ENCODE measurements around the gene ZBTB16. TPM values are rescaled to one million over a fixed set of nuclear protein-coding genes. Genes with fewer than 3 reads are reported as not detected.

Gene ZBTB16
- total RNA-seq, 2 experiments from 2014 or later, result 19.1 to 20.6 TPM

DNA sequence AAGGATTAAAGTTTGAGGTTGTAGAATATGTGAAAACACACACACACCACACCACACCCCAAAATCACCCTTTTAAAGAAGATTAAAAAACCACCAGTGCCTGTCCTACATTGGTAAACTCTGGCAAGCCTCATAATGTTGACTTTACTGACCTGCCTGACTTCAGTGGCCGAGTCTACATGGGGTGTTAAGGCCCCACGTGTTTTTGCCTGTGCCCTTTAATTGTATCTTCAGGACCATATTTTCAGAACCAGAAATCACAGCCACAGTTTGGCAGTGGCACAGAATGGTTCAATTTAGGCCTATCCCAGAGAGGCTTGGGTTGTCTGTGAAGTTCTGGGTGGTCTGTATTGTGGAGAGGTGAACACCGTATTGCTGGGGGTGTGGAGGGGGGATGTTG lies 33.4 kb downstream of the ZBTB16 start:
- no peaks in the 10 kb centered on the region for H3K9me3 ChIP-seq (ENCODE audit: control insufficient read depth in 1 of 2, insufficient read depth in 1 of 2, low read length in 2 of 2)
- no peak for ATAC-seq (ENCODE audit: poor library complexity)
- DNase-seq, result no peak
- intact Hi-C loops (cut with DNase I, micrococcal nuclease), result no loop called here
- Mint-ChIP-seq H3K4me1 (ENCODE audit: low read depth) (no peaks in the 10 kb centered on the region), H3K4me3 (no peak overlapping the region), H3K27me3 (no peaks in the 10 kb centered on the region), H3K27ac (no peak overlapping the region), H3K36me3 (ENCODE audit: low read depth) (no peaks in the 10 kb centered on the region), H3K9me3 (no peaks in the 10 kb centered on the region)
- ChIA-PET POLR2A (no interaction called here), CTCF (no interaction called here)
- TF ChIP-seq, protein P1, sequence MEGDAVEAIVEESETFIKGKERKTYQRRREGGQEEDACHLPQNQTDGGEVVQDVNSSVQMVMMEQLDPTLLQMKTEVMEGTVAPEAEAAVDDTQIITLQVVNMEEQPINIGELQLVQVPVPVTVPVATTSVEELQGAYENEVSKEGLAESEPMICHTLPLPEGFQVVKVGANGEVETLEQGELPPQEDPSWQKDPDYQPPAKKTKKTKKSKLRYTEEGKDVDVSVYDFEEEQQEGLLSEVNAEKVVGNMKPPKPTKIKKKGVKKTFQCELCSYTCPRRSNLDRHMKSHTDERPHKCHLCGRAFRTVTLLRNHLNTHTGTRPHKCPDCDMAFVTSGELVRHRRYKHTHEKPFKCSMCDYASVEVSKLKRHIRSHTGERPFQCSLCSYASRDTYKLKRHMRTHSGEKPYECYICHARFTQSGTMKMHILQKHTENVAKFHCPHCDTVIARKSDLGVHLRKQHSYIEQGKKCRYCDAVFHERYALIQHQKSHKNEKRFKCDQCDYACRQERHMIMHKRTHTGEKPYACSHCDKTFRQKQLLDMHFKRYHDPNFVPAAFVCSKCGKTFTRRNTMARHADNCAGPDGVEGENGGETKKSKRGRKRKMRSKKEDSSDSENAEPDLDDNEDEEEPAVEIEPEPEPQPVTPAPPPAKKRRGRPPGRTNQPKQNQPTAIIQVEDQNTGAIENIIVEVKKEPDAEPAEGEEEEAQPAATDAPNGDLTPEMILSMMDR (IDR thresholded peaks at IDR 0.05), result no peak
- H3K4me1 ChIP-seq (ENCODE audit: insufficient read depth, low read length), result peaks cover 11% of the 10 kb centered on the region
- no peak overlapping the region for H3K27ac ChIP-seq (ENCODE audit: low read depth in 1 of 2, low read length in 2 of 2)
- no peaks in the 10 kb centered on the region for H3K27me3 ChIP-seq (ENCODE audit: control insufficient read depth in 1 of 2, insufficient read depth in 2 of 2, low read length in 2 of 2)
- no peaks in the 10 kb centered on the region for H3K36me3 ChIP-seq (ENCODE audit: insufficient read depth, low read length)
- no peak overlapping the region for H3K4me3 ChIP-seq (ENCODE audit: low read length)

DNA sequence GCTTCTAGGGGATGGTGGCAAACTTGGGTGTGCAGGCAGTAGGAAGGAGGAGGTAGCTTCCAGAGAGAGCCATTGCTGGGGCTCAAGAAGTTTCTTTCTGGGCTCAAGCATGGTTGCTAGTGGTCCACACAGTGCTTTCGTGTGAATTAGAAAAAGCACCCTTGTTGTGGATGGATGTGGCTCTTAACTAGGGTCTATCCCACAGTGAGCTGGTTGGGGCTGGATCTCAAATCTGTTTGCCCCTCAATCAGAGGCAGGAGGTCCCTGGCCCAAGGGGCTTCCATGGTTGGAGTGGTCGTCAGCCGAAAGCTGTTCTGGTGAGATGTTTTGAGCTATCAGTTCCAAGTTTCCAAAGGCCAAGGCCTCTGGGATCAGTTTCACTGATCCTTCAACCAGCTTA lies 35.0 kb downstream of the ZBTB16 start:
- H3K4me1 Mint-ChIP-seq (ENCODE audit: low read depth), result peaks cover 7% of the 10 kb centered on the region
- DNase-seq (no peak), ATAC-seq (ENCODE audit: poor library complexity) (no peak)
- Histone ChIP-seq H3K9me3 (ENCODE audit: control insufficient read depth in 1 of 2, insufficient read depth in 1 of 2, low read length in 2 of 2) (no peaks in the 10 kb centered on the region), H3K4me1 (ENCODE audit: insufficient read depth, low read length) (peaks cover 5% of the 10 kb centered on the region), H3K4me3 (ENCODE audit: low read length) (no peak overlapping the region), H3K27me3 (ENCODE audit: control insufficient read depth in 1 of 2, insufficient read depth in 2 of 2, low read length in 2 of 2) (no peaks in the 10 kb centered on the region), H3K27ac (ENCODE audit: low read depth in 1 of 2, low read length in 2 of 2) (no peak overlapping the region), H3K36me3 (ENCODE audit: insufficient read depth, low read length) (no peaks in the 10 kb centered on the region)
- intact Hi-C loops (cut with DNase I, micrococcal nuclease), result no loop called here
- H3K27ac Mint-ChIP-seq, result no peak overlapping the region
- CTCF ChIA-PET, result no interaction called here
- no peak overlapping the region for H3K4me3 Mint-ChIP-seq
- H3K9me3 Mint-ChIP-seq, result no peaks in the 10 kb centered on the region
- no peaks in the 10 kb centered on the region for H3K27me3 Mint-ChIP-seq
- no peaks in the 10 kb centered on the region for H3K36me3 Mint-ChIP-seq (ENCODE audit: low read depth)
- TF ChIP-seq, protein P1 (IDR thresholded peaks at IDR 0.05), result no peak
- POLR2A ChIA-PET, result no interaction called here

GRCh38 chr11:114095899-114096298 lies 36.4 kb downstream of the ZBTB16 start:
- no peaks in the 10 kb centered on the region for H3K27me3 Mint-ChIP-seq
- Histone ChIP-seq H3K27me3 (ENCODE audit: control insufficient read depth in 1 of 2, insufficient read depth in 2 of 2, low read length in 2 of 2) (no peaks in the 10 kb centered on the region), H3K4me3 (ENCODE audit: low read length) (no peak overlapping the region), H3K9me3 (ENCODE audit: control insufficient read depth in 1 of 2, insufficient read depth in 1 of 2, low read length in 2 of 2) (no peaks in the 10 kb centered on the region), H3K36me3 (ENCODE audit: insufficient read depth, low read length) (no peaks in the 10 kb centered on the region), H3K27ac (ENCODE audit: low read depth in 1 of 2, low read length in 2 of 2) (no peak overlapping the region), H3K4me1 (ENCODE audit: insufficient read depth, low read length) (no peaks in the 10 kb centered on the region)
- POLR2A ChIA-PET, result interaction anchor here (1.6 kb wide), 1 partner anchor 64 kb away, joined by 4 read pairs; no protein-coding TSS in a partner anchor
- H3K36me3 Mint-ChIP-seq (ENCODE audit: low read depth), result no peaks in the 10 kb centered on the region
- DNase-seq (no peak), ATAC-seq (ENCODE audit: poor library complexity) (no peak)
- TF ChIP-seq, protein P1 (IDR thresholded peaks at IDR 0.05), result no peak
- H3K4me3 Mint-ChIP-seq, result no peak overlapping the region
- H3K4me1 Mint-ChIP-seq (ENCODE audit: low read depth), result peaks cover 17% of the 10 kb centered on the region
- CTCF ChIA-PET, result no interaction called here
- no peaks in the 10 kb centered on the region for H3K9me3 Mint-ChIP-seq
- no peak overlapping the region for H3K27ac Mint-ChIP-seq
- intact Hi-C loops (cut with DNase I, micrococcal nuclease), result no loop called here
